HEK293 (cell line): Measurements from ENCODE around the gene CCDC149.

ENCODE experiments used
- SETDB1 ChIP-seq: IDR thresholded peaks from one replicate; pipeline ENCODE4 v1.6.1; 2017; ENCODE audit warnings: mild to moderate bottlenecking, low read length, moderate library complexity, mixed read lengths; ENCODE audit not compliant: insufficient read length
- ZNF24 ChIP-seq: fragments of 450-650 bp; formaldehyde crosslinking; IDR thresholded peaks from 2 replicates; pipeline ENCODE4 v1.5.1; 2016; ENCODE audit warnings: missing biosample characterization, missing genetic modification characterization
- ZNF341 ChIP-seq: fragments of 450-650 bp; formaldehyde crosslinking; IDR thresholded peaks from 2 replicates; pipeline ENCODE4; 2016; ENCODE audit warnings: low read depth, missing biosample characterization, missing genetic modification characterization
- ZNF354C ChIP-seq: fragments of 450-650 bp; formaldehyde crosslinking; IDR thresholded peaks from 2 replicates; pipeline ENCODE4 v1.5.1; 2016; ENCODE audit warnings: missing biosample characterization, missing genetic modification characterization, low read depth, borderline replicate concordance
- TF ChIP-seq, protein P1 (sequence below): fragments of 450-650 bp; formaldehyde crosslinking; IDR thresholded peaks from 2 replicates; pipeline ENCODE4 v1.5.1; 2016; ENCODE audit warnings: missing biosample characterization, missing genetic modification characterization
- TF ChIP-seq, protein P2 (sequence below): fragments of 450-650 bp; formaldehyde crosslinking; IDR thresholded peaks from 2 replicates; pipeline ENCODE4 v1.5.1; 2016; ENCODE audit warnings: missing biosample characterization, missing genetic modification characterization

DNA sequence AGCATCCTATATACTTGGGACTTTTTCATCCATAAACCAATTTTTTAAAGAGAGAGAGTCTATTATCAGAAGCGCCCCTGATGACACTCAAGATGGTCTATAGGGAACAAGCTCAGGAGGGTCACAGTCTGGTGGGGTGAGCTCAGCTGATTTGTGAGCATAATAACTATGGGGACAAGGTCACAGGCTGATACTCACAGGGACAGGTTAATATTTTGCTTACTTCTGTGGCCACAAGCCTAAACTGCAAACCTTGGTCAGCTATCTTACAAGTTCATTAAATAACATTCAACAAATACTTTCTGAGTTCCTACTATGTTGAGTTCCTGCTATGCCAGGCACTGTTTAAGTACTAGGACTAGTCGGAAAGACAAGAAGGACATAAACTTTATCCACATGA is 10.2 kb upstream of the CCDC149 start:
- TF ChIP-seq ZNF24 (no peak), SETDB1 (no peak), ZNF341 (no peak), ZNF354C (tag by site-specific recombination) (no peak)
- TF ChIP-seq, protein P1, sequence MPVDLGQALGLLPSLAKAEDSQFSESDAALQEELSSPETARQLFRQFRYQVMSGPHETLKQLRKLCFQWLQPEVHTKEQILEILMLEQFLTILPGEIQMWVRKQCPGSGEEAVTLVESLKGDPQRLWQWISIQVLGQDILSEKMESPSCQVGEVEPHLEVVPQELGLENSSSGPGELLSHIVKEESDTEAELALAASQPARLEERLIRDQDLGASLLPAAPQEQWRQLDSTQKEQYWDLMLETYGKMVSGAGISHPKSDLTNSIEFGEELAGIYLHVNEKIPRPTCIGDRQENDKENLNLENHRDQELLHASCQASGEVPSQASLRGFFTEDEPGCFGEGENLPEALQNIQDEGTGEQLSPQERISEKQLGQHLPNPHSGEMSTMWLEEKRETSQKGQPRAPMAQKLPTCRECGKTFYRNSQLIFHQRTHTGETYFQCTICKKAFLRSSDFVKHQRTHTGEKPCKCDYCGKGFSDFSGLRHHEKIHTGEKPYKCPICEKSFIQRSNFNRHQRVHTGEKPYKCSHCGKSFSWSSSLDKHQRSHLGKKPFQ (tag by site-specific recombination): no peak
- TF ChIP-seq, protein P2, sequence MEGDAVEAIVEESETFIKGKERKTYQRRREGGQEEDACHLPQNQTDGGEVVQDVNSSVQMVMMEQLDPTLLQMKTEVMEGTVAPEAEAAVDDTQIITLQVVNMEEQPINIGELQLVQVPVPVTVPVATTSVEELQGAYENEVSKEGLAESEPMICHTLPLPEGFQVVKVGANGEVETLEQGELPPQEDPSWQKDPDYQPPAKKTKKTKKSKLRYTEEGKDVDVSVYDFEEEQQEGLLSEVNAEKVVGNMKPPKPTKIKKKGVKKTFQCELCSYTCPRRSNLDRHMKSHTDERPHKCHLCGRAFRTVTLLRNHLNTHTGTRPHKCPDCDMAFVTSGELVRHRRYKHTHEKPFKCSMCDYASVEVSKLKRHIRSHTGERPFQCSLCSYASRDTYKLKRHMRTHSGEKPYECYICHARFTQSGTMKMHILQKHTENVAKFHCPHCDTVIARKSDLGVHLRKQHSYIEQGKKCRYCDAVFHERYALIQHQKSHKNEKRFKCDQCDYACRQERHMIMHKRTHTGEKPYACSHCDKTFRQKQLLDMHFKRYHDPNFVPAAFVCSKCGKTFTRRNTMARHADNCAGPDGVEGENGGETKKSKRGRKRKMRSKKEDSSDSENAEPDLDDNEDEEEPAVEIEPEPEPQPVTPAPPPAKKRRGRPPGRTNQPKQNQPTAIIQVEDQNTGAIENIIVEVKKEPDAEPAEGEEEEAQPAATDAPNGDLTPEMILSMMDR: no peak
